ENCODE data around the gene SYTL1.

DNA sequence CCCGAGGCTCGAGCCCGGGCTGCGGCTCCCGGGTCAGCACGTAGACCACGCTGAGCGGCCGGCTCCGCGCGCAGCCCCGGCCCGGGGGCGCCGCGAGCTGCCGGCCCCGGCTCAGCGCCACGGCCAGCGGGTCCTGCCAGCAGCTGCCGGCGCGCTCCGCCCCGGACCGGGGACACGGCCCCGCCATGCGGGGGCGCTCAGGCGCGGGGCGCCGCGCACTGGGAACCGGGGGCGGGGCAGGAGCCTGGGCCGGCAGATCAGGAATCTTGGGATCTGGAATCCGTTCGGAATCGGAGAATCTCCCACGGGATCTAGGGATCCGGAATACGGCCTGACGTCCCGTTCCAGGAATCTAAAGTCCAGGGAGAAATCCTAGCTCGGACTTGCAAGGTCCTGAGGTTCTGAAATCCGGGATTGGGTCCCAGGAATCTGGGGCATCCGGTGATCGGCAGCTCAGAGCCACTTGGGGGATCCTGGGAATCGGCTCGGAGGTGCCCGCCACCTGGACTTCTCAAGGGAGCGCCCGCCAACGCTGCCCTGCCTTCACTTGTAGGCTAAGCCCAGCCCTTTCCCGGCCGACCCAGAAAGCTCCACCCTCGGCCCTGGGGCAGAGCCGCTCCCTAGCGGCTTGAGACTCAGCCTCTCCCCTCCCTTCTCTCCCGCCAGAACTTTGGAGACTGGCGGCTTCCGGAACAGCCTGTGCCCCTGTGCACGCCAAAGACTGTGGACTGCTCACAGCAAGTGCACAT lies 24.8 kb downstream of the SYTL1 start, which contains the start of gene MAP3K6:
- TF ChIP-seq, protein P1, sequence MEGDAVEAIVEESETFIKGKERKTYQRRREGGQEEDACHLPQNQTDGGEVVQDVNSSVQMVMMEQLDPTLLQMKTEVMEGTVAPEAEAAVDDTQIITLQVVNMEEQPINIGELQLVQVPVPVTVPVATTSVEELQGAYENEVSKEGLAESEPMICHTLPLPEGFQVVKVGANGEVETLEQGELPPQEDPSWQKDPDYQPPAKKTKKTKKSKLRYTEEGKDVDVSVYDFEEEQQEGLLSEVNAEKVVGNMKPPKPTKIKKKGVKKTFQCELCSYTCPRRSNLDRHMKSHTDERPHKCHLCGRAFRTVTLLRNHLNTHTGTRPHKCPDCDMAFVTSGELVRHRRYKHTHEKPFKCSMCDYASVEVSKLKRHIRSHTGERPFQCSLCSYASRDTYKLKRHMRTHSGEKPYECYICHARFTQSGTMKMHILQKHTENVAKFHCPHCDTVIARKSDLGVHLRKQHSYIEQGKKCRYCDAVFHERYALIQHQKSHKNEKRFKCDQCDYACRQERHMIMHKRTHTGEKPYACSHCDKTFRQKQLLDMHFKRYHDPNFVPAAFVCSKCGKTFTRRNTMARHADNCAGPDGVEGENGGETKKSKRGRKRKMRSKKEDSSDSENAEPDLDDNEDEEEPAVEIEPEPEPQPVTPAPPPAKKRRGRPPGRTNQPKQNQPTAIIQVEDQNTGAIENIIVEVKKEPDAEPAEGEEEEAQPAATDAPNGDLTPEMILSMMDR (IDR thresholded peaks at IDR 0.05), result peak in 3 of 4 experiments; percentile 45 to 51 (median 47)
- TF ChIP-seq POLR2A (IDR thresholded peaks at IDR 0.05), result peak; percentile 82 to 87
- TF ChIP-seq POLR2AphosphoS5 (IDR thresholded peaks at IDR 0.05), result peak; percentile 85
- TF ChIP-seq EP300 (IDR thresholded peaks at IDR 0.05), result no peak
